Smooth muscle cell (in vitro differentiated cells): ENCODE results near the gene STMN1. TPM values are rescaled to one million over a fixed set of nuclear protein-coding genes. Genes with fewer than 3 reads are reported as not detected.

Experiments
- DNase-seq: peaks from one replicate; lab custom pipeline; 2025; ENCODE audit not compliant: unreplicated experiment; lab: John Stamatoyannopoulos, UW
- H2AFZ ChIP-seq: fragments of 200-600 bp; sonication (generic); 2 replicates; pipeline ENCODE4 v1.6.0; 2016; ENCODE audit warnings: antibody characterized with exemption, low read depth, mild to moderate bottlenecking
- H3F3A ChIP-seq: fragments of 200-600 bp; sonication (generic); 2 replicates; pipeline ENCODE4 v1.6.0; 2017; ENCODE audit warnings: antibody characterized with exemption, low read depth
- H3K27ac ChIP-seq: fragments of 200-600 bp; sonication (generic); 2 replicates; pipeline ENCODE4 v1.5.1; 2016; ENCODE audit warnings: low read depth, mild to moderate bottlenecking
- H3K27me3 ChIP-seq: fragments of 200-600 bp; sonication (generic); 2 replicates; pipeline ENCODE4 v1.6.1; 2016; ENCODE audit warnings: low read depth, mild to moderate bottlenecking
- H3K36me3 ChIP-seq: fragments of 200-600 bp; sonication (generic); 2 replicates; pipeline ENCODE4 v1.5.1; 2016; ENCODE audit warnings: low read depth
- H3K4me1 ChIP-seq: fragments of 200-600 bp; sonication (generic); 2 replicates; pipeline ENCODE4 v1.5.1; 2016; ENCODE audit warnings: low read depth
- H3K4me2 ChIP-seq: fragments of 200-600 bp; sonication (generic); 2 replicates; pipeline ENCODE4 v1.6.0; 2016; ENCODE audit warnings: mild to moderate bottlenecking
- H3K4me3 ChIP-seq: fragments of 200-600 bp; sonication (generic); 2 replicates; pipeline ENCODE4 v1.5.1; 2016; ENCODE audit warnings: mild to moderate bottlenecking
- H3K79me2 ChIP-seq: fragments of 200-600 bp; sonication (generic); 2 replicates; pipeline ENCODE4 v1.6.0; 2016; ENCODE audit warnings: low read depth, mild to moderate bottlenecking
- H3K9ac ChIP-seq: fragments of 200-600 bp; sonication (generic); 2 replicates; pipeline ENCODE4 v1.6.0; 2016; ENCODE audit warnings: low read depth
- H3K9me3 ChIP-seq: fragments of 200-600 bp; sonication (generic); replicated peaks from 2 replicates; pipeline ENCODE4 v1.5.1; 2016; ENCODE audit warnings: low read depth
- H4K20me1 ChIP-seq: fragments of 200-600 bp; sonication (generic); 2 replicates; pipeline ENCODE4 v1.6.0; 2016; ENCODE audit warnings: low read depth
- CTCF ChIP-seq: fragments of 200-600 bp; sonication (generic); IDR thresholded peaks from 2 replicates; pipeline ENCODE4 v1.5.1; 2017; ENCODE audit warnings: borderline replicate concordance, mild to moderate bottlenecking, antibody characterized with exemption; ENCODE audit not compliant: insufficient read depth, poor library complexity, severe bottlenecking
- WGBS: methylation state at CpG from one replicate; pipeline ENCODE4 v1.1.7; 2016; ENCODE audit warnings: low lambda C conversion rate; 5-methylcytosine and 5-hydroxymethylcytosine counted together
- polyA plus RNA-seq: library from polyadenylated mRNA; unstranded; fragments of >200 nt; fragmentation: Nextera tagmentation; extraction: Ambion mirVana; gene quantifications from 2 replicates; pipeline ENCODE4 v1.2.1, GENCODE V29; 2016
- total RNA-seq: library from RNA; depleted of rRNA; stranded (reverse); fragments of >200 nt; gene quantifications from 2 replicates; pipeline ENCODE4 v1.2.3, GENCODE V29; 2014

The STMN1 gene
- total and polyA plus RNA-seq, 2 experiments from 2014 or later = 115 to 331 TPM

GRCh38 chr1:25897754-25898153 is 8.5 kb downstream of the STMN1 start:
- no peak for TF ChIP-seq CTCF
- Histone ChIP-seq H2AFZ (no peak overlapping the region), H3K27ac (no peak overlapping the region), H3K4me2 (no peak overlapping the region), H3K4me3 (no peak overlapping the region), H3K9me3 (no peaks in the 10 kb centered on the region), H3K79me2 (peaks cover 7% of the 10 kb centered on the region), H3K27me3 (no peaks in the 10 kb centered on the region), H3K36me3 (no peaks in the 10 kb centered on the region), H3K4me1 (peaks cover 12% of the 10 kb centered on the region), H3K9ac (no peak overlapping the region), H4K20me1 (peaks cover 4% of the 10 kb centered on the region), H3F3A (peaks cover 15% of the 10 kb centered on the region)
- 93% methylated on average over 5 of the region's 5 CpGs for WGBS
- no peak for DNase-seq

GRCh38 chr1:25896266-25896665 is 10.0 kb downstream of the STMN1 start:
- H4K20me1 ChIP-seq = no peaks in the 10 kb centered on the region
- H3K27me3 ChIP-seq = no peaks in the 10 kb centered on the region
- 95% methylated on average over 1 of the region's 1 CpG for WGBS
- peak overlapping the region; percentile 20 for H2AFZ ChIP-seq
- DNase-seq = no peak
- H3K36me3 ChIP-seq = no peaks in the 10 kb centered on the region
- no peak overlapping the region for H3K4me3 ChIP-seq
- no peak overlapping the region for H3K27ac ChIP-seq
- no peaks in the 10 kb centered on the region for H3K9me3 ChIP-seq
- H3K9ac ChIP-seq = no peak overlapping the region
- peak overlapping the region; percentile 24 for H3K4me2 ChIP-seq
- peaks cover 5% of the 10 kb centered on the region for H3K79me2 ChIP-seq
- peaks cover 20% of the 10 kb centered on the region for H3F3A ChIP-seq
- TF ChIP-seq CTCF = no peak
- H3K4me1 ChIP-seq = peaks cover 22% of the 10 kb centered on the region

GRCh38 chr1:25895365-25895990 is 10.7 kb downstream of the STMN1 start:
- Histone ChIP-seq H3K36me3 (no peaks in the 10 kb centered on the region), H3F3A (peaks cover 20% of the 10 kb centered on the region), H3K9me3 (no peaks in the 10 kb centered on the region), H4K20me1 (no peaks in the 10 kb centered on the region), H3K4me3 (no peak overlapping the region), H3K4me1 (peaks cover 22% of the 10 kb centered on the region), H3K79me2 (peaks cover 5% of the 10 kb centered on the region), H3K27ac (no peak overlapping the region), H3K27me3 (no peaks in the 10 kb centered on the region), H3K9ac (no peak overlapping the region), H2AFZ (no peak overlapping the region), H3K4me2 (peak overlapping the region; percentile 24)
- TF ChIP-seq CTCF = peak; percentile 96
- DNase-seq = peak; percentile 76
- WGBS = 20% methylated on average over 12 of the region's 12 CpGs

- no peak for TF ChIP-seq CTCF
- peaks cover 20% of the 10 kb centered on the region for H3F3A ChIP-seq
- H3K36me3 ChIP-seq = no peaks in the 10 kb centered on the region
- no peaks in the 10 kb centered on the region for H4K20me1 ChIP-seq
- 22% methylated on average over 4 of the region's 4 CpGs for WGBS
- H3K27me3 ChIP-seq = no peaks in the 10 kb centered on the region
- H3K79me2 ChIP-seq = no peaks in the 10 kb centered on the region
- no peak overlapping the region for H3K9ac ChIP-seq
- H3K4me1 ChIP-seq = peaks cover 30% of the 10 kb centered on the region
- peak overlapping the region; percentile 88 for H3K27ac ChIP-seq
- no peak overlapping the region for H2AFZ ChIP-seq
- H3K9me3 ChIP-seq = no peaks in the 10 kb centered on the region
- no peak for DNase-seq
- H3K4me3 ChIP-seq = no peak overlapping the region
- H3K4me2 ChIP-seq = peak overlapping the region; percentile 74
Measured at GRCh38 chr1:25893116-25893515, 13.1 kb downstream of the STMN1 start.
